Loucy (cell line): ENCODE data around the gene GNLY.

Source experiments
- H2AFZ ChIP-seq: fragments of 200-600 bp; sonication (generic); 2 replicates; pipeline ENCODE4 v1.6.0; 2016; ENCODE audit warnings: antibody characterized with exemption, mild to moderate bottlenecking, low read length, moderate library complexity
- H3F3A ChIP-seq: fragments of 200-600 bp; 2 replicates; pipeline ENCODE4 v1.6.0; 2016; ENCODE audit warnings: antibody characterized with exemption, low read depth, mild to moderate bottlenecking
- H3K27me3 ChIP-seq: fragments of 200-600 bp; sonication (generic); 2 replicates; pipeline ENCODE4 v1.6.1; 2014; ENCODE audit warnings: low read length, mild to moderate bottlenecking; ENCODE audit not compliant: insufficient read depth, poor library complexity, severe bottlenecking
- H3K36me3 ChIP-seq: fragments of 200-600 bp; sonication (generic); 2 replicates; pipeline ENCODE4 v1.6.1; 2016; ENCODE audit warnings: low read length; ENCODE audit not compliant: insufficient read depth
- H3K4me1 ChIP-seq: fragments of 200-600 bp; sonication (generic); 2 replicates; pipeline ENCODE4 v1.5.1; 2014; ENCODE audit warnings: low read length, mild to moderate bottlenecking; ENCODE audit not compliant: insufficient read depth, poor library complexity, severe bottlenecking
- H3K4me2 ChIP-seq: fragments of 200-600 bp; sonication (generic); 2 replicates; pipeline ENCODE4 v1.6.0; 2014; ENCODE audit warnings: antibody characterized with exemption, low read length, low read depth, mild to moderate bottlenecking; ENCODE audit not compliant: poor library complexity, severe bottlenecking
- H3K4me3 ChIP-seq: fragments of 200-600 bp; sonication (generic); 2 replicates; pipeline ENCODE4 v1.5.1; 2014; ENCODE audit warnings: low read length, mild to moderate bottlenecking, mixed read lengths; ENCODE audit not compliant: poor library complexity, severe bottlenecking
- H3K79me2 ChIP-seq: fragments of 200-600 bp; sonication (generic); 2 replicates; pipeline ENCODE4 v1.6.1; 2014; ENCODE audit warnings: low read length; ENCODE audit not compliant: insufficient read depth
- H3K9ac ChIP-seq: fragments of 200-600 bp; sonication (generic); 2 replicates; pipeline ENCODE4 v1.6.0; 2014; ENCODE audit warnings: mild to moderate bottlenecking, low read depth, low read length, moderate library complexity; ENCODE audit not compliant: poor library complexity, severe bottlenecking
- H3K9me2 ChIP-seq: fragments of 200-600 bp; sonication (generic); replicated peaks from 2 replicates; pipeline ENCODE4 v1.6.1; 2016; ENCODE audit warnings: low read depth, low read length, mixed read lengths
- H3K9me3 ChIP-seq: fragments of 200-600 bp; sonication (generic); 2 replicates; pipeline ENCODE4 v1.6.1; 2014; ENCODE audit warnings: mild to moderate bottlenecking, antibody characterized with exemption, low read length, low read depth; ENCODE audit not compliant: insufficient read depth
- H4K20me1 ChIP-seq: fragments of 200-600 bp; sonication (generic); 2 replicates; pipeline ENCODE4 v1.6.0; 2014; ENCODE audit warnings: antibody characterized with exemption, low read length, mild to moderate bottlenecking; ENCODE audit not compliant: insufficient read depth, poor library complexity, severe bottlenecking
- EZH2phosphoT487 ChIP-seq: fragments of 200-600 bp; IDR thresholded peaks from 2 replicates; pipeline ENCODE4 v1.6.1; 2018; ENCODE audit warnings: antibody characterized with exemption, mild to moderate bottlenecking, moderate library complexity, borderline replicate concordance
- TF ChIP-seq, protein P1 (sequence below): fragments of 200-600 bp; sonication (generic); conservative IDR thresholded peaks from 2 replicates; pipeline ENCODE4 v1.5.1; 2014; ENCODE audit warnings: mild to moderate bottlenecking, antibody characterized with exemption, low read length

GNLY gene

DNA sequence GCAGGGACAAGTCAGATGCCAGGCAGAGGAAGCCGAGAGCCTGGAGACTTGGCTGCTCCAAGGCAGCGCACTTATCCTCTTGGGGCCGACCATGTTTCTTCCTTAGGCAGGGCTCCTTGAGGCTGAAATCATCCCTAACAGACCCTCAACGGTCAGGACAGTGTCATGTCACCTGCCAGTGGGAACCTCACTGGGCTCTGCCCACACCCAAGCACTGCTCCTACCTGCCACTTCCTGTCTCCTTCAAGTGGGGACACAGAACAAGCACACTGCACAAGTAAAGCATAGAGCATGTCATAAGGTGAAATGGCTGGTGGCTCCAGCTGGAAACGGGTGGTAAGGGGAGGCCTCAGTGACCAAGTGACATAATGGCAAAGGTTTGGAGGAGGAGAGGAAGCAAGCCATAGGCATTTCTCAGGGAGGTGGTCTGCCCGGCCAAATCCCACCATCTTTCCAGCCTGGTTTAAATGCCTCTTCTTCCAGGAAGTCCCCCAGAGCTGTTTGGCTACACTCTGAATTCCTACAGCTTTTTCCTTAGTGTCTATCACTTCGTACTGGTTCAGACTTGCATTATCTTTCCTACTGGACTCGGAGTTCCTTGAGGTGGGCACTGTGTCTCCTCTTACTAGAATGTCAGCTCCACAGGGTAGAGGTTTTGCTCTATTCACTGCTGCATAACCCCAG, 52.3 kb downstream of the GNLY start:
- no peak for TF ChIP-seq EZH2phosphoT487
- TF ChIP-seq, protein P1, sequence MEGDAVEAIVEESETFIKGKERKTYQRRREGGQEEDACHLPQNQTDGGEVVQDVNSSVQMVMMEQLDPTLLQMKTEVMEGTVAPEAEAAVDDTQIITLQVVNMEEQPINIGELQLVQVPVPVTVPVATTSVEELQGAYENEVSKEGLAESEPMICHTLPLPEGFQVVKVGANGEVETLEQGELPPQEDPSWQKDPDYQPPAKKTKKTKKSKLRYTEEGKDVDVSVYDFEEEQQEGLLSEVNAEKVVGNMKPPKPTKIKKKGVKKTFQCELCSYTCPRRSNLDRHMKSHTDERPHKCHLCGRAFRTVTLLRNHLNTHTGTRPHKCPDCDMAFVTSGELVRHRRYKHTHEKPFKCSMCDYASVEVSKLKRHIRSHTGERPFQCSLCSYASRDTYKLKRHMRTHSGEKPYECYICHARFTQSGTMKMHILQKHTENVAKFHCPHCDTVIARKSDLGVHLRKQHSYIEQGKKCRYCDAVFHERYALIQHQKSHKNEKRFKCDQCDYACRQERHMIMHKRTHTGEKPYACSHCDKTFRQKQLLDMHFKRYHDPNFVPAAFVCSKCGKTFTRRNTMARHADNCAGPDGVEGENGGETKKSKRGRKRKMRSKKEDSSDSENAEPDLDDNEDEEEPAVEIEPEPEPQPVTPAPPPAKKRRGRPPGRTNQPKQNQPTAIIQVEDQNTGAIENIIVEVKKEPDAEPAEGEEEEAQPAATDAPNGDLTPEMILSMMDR, result no peak
- H4K20me1 ChIP-seq, result no peaks in the 10 kb centered on the region
- no peaks in the 10 kb centered on the region for H3K79me2 ChIP-seq
- no peaks in the 10 kb centered on the region for H3K36me3 ChIP-seq
- H3K9ac ChIP-seq, result no peak overlapping the region
- H3K4me2 ChIP-seq, result no peak overlapping the region
- H3K9me2 ChIP-seq, result no peaks in the 10 kb centered on the region
- no peaks in the 10 kb centered on the region for H3K9me3 ChIP-seq
- no peaks in the 10 kb centered on the region for H3K27me3 ChIP-seq
- no peak overlapping the region for H3K4me3 ChIP-seq
- H3K4me1 ChIP-seq, result no peaks in the 10 kb centered on the region
- H2AFZ ChIP-seq, result no peak overlapping the region
- no peaks in the 10 kb centered on the region for H3F3A ChIP-seq

DNA sequence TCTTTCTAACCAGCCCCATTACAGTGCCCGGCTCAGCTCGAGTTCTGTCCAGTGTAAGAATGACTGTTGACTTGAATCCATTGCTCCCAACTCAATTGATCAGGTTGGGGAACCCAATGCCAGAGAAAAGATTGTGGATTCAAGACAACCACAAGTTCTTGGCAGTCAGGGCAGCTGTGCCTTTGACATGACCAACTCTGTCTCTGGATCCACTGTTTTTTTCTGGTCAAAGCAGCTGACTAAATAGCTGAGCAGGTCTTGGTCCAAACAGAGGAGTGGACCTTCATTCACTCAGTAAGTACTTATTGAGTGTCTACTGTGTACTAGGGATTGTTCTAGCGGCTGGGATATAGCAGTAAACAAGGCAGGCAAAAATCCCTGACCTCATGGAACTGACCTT, 53.3 kb downstream of the GNLY start:
- Histone ChIP-seq H3F3A (no peaks in the 10 kb centered on the region), H3K9me3 (no peaks in the 10 kb centered on the region), H3K27me3 (no peaks in the 10 kb centered on the region), H4K20me1 (no peaks in the 10 kb centered on the region), H3K4me1 (no peaks in the 10 kb centered on the region), H3K9me2 (no peaks in the 10 kb centered on the region), H3K4me3 (no peak overlapping the region), H3K79me2 (no peaks in the 10 kb centered on the region), H3K36me3 (no peaks in the 10 kb centered on the region), H3K9ac (no peak overlapping the region), H3K4me2 (no peak overlapping the region), H2AFZ (no peak overlapping the region)
- TF ChIP-seq, protein P1, result no peak
- TF ChIP-seq EZH2phosphoT487, result no peak

DNA sequence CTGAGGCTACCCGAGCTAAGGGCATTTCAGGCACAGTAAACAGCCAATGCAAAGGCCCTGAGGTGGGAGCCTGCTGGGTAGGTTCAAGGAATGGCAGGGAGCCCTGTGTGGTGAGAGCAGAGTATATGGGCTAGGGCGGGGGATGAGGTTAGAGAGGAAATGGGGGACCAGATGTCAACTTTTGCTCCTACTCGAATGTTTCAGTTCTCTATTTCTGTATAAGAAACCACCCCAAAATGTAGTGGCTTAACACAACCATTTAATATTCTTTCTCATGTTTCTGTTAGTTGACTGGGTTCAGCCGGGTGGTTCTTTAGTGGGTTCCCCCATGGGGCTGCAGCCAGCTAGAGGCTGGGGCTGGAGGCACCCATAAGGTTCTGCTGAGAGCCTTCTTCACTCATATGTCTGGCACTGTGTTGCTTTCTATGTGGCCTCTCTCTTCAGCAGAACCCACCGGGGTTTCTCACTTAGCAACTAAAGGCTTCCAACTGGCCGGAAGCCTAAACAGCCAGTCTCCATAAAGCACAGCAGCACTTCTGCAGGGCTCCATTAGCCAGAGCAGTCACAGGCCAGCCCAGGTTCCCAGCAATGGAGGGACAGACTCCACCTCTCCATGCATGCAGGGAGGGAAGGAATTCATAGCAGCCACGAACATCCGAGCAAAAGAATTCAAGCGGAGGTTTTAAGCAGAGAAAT, 54.0 kb downstream of the GNLY start:
- no peak overlapping the region for H2AFZ ChIP-seq
- no peaks in the 10 kb centered on the region for H3K9me3 ChIP-seq
- H3F3A ChIP-seq, result no peaks in the 10 kb centered on the region
- H4K20me1 ChIP-seq, result no peaks in the 10 kb centered on the region
- no peak overlapping the region for H3K4me3 ChIP-seq
- peaks cover 2% of the 10 kb centered on the region for H3K27me3 ChIP-seq
- H3K9ac ChIP-seq, result no peak overlapping the region
- H3K36me3 ChIP-seq, result no peaks in the 10 kb centered on the region
- TF ChIP-seq, protein P1, result no peak
- TF ChIP-seq EZH2phosphoT487, result no peak
- H3K4me1 ChIP-seq, result no peaks in the 10 kb centered on the region
- H3K9me2 ChIP-seq, result no peaks in the 10 kb centered on the region
- no peaks in the 10 kb centered on the region for H3K79me2 ChIP-seq
- H3K4me2 ChIP-seq, result no peak overlapping the region
